Activated T-cell treated with anti-CD3 and anti-CD28 coated beads, Interleukin-2, amount 50 U/mL, for 24 hours (primary cell): Measurements from ENCODE around the gene RBFOX1.

Source experiments
- DNase-seq: peaks from one replicate; pipeline ENCODE4 v3.0.0-alpha.2; 2020
- H3K27ac Mint-ChIP-seq: 2 replicates; pipeline ENCODE4 v1.8.0; 2020; ENCODE audit warnings: mild to moderate bottlenecking, mixed read lengths
- H3K27me3 Mint-ChIP-seq: 2 replicates; pipeline ENCODE4 v1.8.0; 2020; ENCODE audit warnings: mixed read lengths
- H3K36me3 Mint-ChIP-seq: 2 replicates; pipeline ENCODE4 v1.8.0; 2020; ENCODE audit warnings: low read depth, mixed read lengths
- H3K4me1 Mint-ChIP-seq: 2 replicates; pipeline ENCODE4 v1.8.0; 2020; ENCODE audit warnings: low read depth, mixed read lengths
- H3K4me3 Mint-ChIP-seq: 2 replicates; pipeline ENCODE4 v1.8.0; 2020; ENCODE audit warnings: mild to moderate bottlenecking, moderate library complexity, mixed read lengths
- H3K9me3 Mint-ChIP-seq: 2 replicates; pipeline ENCODE4 v1.8.0; 2020; ENCODE audit warnings: mixed read lengths

RBFOX1 gene

GRCh38 chr16:7319514-7319913, 13.1 kb upstream of the RBFOX1 start:
- Mint-ChIP-seq H3K9me3 (peaks cover 12% of the 10 kb centered on the region), H3K27me3 (no peaks in the 10 kb centered on the region), H3K36me3 (no peaks in the 10 kb centered on the region)

DNA sequence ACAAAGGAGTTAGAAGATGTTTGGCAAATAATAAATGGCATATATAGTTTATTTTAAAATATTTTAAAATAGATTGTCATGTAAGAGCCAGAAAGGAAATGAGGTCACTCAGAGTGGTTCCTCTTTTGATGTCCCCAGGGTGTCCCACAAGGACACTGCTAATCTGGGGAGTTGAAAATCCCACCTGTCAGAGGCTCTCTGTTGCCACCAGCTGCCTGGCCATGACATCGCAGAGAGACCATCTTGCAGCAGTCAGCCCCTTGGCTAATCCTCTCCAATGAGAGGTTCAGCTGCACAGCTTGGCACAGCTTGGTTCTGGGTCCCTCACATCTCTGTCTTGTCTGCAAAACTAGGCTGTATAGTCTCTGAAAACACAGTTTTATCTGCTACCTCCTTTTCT, 11.0 kb upstream of the RBFOX1 start:
- no peaks in the 10 kb centered on the region for H3K4me1 Mint-ChIP-seq
- no peaks in the 10 kb centered on the region for H3K27me3 Mint-ChIP-seq
- H3K36me3 Mint-ChIP-seq: no peaks in the 10 kb centered on the region
- DNase-seq: no peak
- peaks cover 15% of the 10 kb centered on the region for H3K9me3 Mint-ChIP-seq
- no peak overlapping the region for H3K27ac Mint-ChIP-seq
- H3K4me3 Mint-ChIP-seq: no peak overlapping the region

More at GRCh38 chr16:7319514-7319913, 13.1 kb upstream of the RBFOX1 start:
- no peak overlapping the region for H3K27ac Mint-ChIP-seq
- no peak for DNase-seq
- no peaks in the 10 kb centered on the region for H3K4me1 Mint-ChIP-seq
- H3K4me3 Mint-ChIP-seq: no peak overlapping the region

- no peaks in the 10 kb centered on the region for H3K27me3 Mint-ChIP-seq
- DNase-seq: no peak
- H3K9me3 Mint-ChIP-seq: peaks cover 21% of the 10 kb centered on the region
- no peak overlapping the region for H3K4me3 Mint-ChIP-seq
- no peaks in the 10 kb centered on the region for H3K36me3 Mint-ChIP-seq
- no peak overlapping the region for H3K27ac Mint-ChIP-seq
- H3K4me1 Mint-ChIP-seq: no peaks in the 10 kb centered on the region
Observed at GRCh38 chr16:7324321-7324720, 8.3 kb upstream of the RBFOX1 start.

- no peak for DNase-seq
- Mint-ChIP-seq H3K27ac (no peak overlapping the region), H3K4me1 (no peaks in the 10 kb centered on the region), H3K36me3 (no peaks in the 10 kb centered on the region), H3K9me3 (peaks cover 18% of the 10 kb centered on the region), H3K4me3 (no peak overlapping the region), H3K27me3 (no peaks in the 10 kb centered on the region)
Observed at GRCh38 chr16:7325834-7326233, 6.8 kb upstream of the RBFOX1 start.

DNA sequence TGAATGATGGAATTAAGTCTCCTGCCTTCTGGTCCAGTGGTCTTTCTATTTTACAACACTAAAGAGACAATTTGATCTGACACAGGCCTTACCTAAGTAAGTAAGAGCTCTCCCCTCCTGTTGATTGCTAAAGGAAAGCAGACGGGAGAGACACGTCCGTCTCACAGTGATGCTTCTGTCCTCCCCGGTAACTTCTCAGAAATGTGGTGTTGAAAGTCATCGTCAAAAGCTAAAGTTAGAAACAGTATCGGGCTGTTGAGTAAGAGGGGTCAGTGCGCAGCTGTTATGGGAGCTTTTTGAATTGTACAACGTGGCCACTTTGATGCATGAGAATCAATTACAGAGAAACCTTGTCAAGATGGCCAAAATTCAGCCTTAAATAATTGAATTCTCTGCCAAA, 1.9 kb upstream of the RBFOX1 start:
- Mint-ChIP-seq H3K4me1 (no peaks in the 10 kb centered on the region), H3K27me3 (no peaks in the 10 kb centered on the region), H3K36me3 (no peaks in the 10 kb centered on the region), H3K27ac (no peak overlapping the region), H3K4me3 (no peak overlapping the region), H3K9me3 (peaks cover 8% of the 10 kb centered on the region)
- no peak for DNase-seq

DNA sequence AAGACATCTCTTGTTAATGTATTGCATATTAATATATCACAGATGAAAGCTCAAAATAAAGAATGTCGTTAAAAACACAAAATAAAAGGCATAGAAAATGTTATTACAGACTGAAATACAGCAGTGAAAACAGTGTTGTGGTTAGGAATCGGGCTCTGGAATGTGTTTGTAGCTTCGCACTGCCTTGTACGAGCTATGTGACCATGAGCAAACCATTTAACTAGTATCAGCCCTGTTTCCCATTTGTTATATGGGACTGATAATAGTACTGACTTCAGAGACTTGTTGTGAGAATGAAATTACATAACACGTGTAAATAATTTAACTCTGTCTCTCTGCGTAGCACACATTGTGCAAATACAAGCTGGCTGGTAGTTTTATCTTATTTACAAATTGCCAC, 648 bp upstream of the RBFOX1 start:
- Mint-ChIP-seq H3K9me3 (peaks cover 11% of the 10 kb centered on the region), H3K27ac (no peak overlapping the region), H3K27me3 (no peaks in the 10 kb centered on the region), H3K4me1 (no peaks in the 10 kb centered on the region), H3K4me3 (no peak overlapping the region), H3K36me3 (no peaks in the 10 kb centered on the region)
- no peak for DNase-seq

- Mint-ChIP-seq H3K9me3 (peaks cover 13% of the 10 kb centered on the region), H3K4me1 (no peaks in the 10 kb centered on the region), H3K27ac (no peak overlapping the region), H3K36me3 (no peaks in the 10 kb centered on the region), H3K27me3 (no peaks in the 10 kb centered on the region), H3K4me3 (no peak overlapping the region)
- no peak for DNase-seq
Observed at GRCh38 chr16:7333180-7333725, 608 bp downstream of the RBFOX1 start.

DNA sequence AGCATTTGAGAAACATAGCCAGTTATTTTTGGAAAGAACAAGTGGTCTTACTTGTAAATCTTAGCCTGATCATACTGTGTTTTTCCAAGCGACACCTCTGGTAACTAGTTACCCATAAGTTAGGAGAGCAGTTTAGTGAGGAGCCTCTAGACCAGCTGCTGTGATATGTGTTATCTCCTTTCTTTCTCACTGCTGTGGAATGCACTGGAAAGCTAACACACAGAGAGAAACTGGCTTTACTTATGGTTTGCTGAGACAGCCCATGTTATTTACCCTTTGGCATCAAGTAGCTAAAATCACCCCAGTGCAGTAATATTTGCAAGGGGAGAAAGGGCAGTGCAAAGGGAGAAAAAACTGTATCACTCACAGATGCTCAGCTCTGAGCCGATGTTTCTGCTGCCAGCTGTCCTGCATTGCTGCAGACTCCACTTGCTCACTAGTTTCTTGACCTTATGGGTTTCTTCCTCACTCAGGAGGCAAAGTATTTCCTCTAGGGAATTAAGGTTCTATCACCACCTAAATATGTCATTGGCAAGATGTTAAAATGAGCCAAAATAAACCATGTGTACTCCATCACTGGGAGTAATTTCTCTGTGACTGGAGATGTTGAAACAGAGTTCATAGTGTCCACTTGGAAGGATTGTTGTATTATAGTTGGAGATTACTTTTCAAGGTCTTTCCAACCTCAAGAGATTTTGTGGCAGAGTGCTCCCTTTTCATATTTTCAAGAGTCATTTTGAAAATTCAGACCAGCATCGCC, 2.3 kb downstream of the RBFOX1 start:
- H3K4me1 Mint-ChIP-seq: no peaks in the 10 kb centered on the region
- no peaks in the 10 kb centered on the region for H3K36me3 Mint-ChIP-seq
- no peak overlapping the region for H3K4me3 Mint-ChIP-seq
- no peaks in the 10 kb centered on the region for H3K27me3 Mint-ChIP-seq
- H3K9me3 Mint-ChIP-seq: peaks cover 12% of the 10 kb centered on the region
- no peak overlapping the region for H3K27ac Mint-ChIP-seq
- DNase-seq: no peak

- no peak overlapping the region for H3K4me3 Mint-ChIP-seq
- no peak overlapping the region for H3K27ac Mint-ChIP-seq
- no peak for DNase-seq
- no peaks in the 10 kb centered on the region for H3K27me3 Mint-ChIP-seq
- H3K4me1 Mint-ChIP-seq: no peaks in the 10 kb centered on the region
- H3K36me3 Mint-ChIP-seq: no peaks in the 10 kb centered on the region
- H3K9me3 Mint-ChIP-seq: peaks cover 12% of the 10 kb centered on the region
Observed at GRCh38 chr16:7335991-7336634, 3.5 kb downstream of the RBFOX1 start.

DNA sequence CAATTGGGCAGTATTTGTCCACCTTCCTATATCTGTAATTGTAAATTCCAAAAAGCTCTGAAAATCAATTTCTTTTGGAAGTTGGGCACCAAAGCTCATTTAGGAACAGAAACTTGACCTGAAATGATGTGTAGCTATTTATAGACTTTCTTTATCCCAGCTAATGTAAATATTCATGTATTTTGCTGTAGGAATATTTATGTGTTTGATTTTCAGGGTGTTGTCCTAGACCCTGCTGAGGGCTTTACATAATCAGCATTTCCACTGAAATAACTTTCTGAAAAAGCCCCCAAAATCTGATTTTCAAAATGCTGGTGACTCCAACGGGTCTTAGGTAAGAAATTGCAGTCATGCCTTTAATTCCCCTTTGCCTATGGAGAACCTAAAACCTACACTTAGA, 4.1 kb downstream of the RBFOX1 start:
- Mint-ChIP-seq H3K27me3 (no peaks in the 10 kb centered on the region), H3K27ac (no peak overlapping the region), H3K4me1 (no peaks in the 10 kb centered on the region), H3K4me3 (no peak overlapping the region), H3K9me3 (peaks cover 12% of the 10 kb centered on the region), H3K36me3 (no peaks in the 10 kb centered on the region)
- DNase-seq: no peak

DNA sequence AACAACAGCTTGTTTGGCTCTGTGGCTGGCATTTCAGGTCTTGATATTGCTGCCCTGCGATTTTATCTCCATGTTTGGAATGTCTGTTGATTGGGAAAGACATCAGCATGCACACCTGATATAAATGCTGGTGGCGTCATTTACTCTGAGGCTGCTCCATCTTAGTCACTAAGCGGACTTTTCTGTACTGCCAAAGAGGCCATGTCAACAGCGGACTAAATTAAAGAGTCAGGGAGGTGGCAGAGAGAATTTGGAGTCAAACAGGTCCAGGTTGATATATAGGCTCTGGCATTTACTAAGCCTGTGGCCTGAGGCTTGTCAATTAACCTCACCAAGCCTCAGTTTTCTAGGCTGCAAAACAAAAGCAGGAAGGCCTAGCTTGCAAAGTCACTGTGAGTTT, 6.2 kb downstream of the RBFOX1 start:
- H3K4me3 Mint-ChIP-seq: no peak overlapping the region
- H3K9me3 Mint-ChIP-seq: peaks cover 18% of the 10 kb centered on the region
- no peaks in the 10 kb centered on the region for H3K4me1 Mint-ChIP-seq
- no peak for DNase-seq
- no peak overlapping the region for H3K27ac Mint-ChIP-seq
- no peaks in the 10 kb centered on the region for H3K27me3 Mint-ChIP-seq
- no peaks in the 10 kb centered on the region for H3K36me3 Mint-ChIP-seq

DNA sequence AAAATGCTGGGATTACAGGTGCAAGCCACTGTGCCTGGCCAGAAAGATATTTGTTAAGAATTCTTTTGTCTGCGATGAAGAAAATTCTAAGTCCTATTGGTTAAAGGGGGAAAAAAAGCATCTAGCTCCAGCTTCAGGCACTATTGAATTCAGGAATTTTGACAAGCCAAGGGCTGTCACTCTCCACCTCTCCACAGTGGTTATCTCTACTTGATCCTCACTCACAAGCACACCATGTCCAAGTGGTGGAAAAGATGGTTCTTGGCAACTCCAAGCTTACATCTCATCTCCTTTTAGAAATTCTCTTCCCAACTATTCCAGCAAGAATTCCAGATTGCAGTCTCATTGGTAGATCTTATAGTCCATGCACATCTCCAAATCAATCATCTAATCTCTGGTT, 7.1 kb downstream of the RBFOX1 start:
- Mint-ChIP-seq H3K4me3 (no peak overlapping the region), H3K36me3 (no peaks in the 10 kb centered on the region), H3K27me3 (no peaks in the 10 kb centered on the region), H3K4me1 (no peaks in the 10 kb centered on the region), H3K27ac (no peak overlapping the region), H3K9me3 (peaks cover 18% of the 10 kb centered on the region)
- no peak for DNase-seq

GRCh38 chr16:7340938-7341337, 8.3 kb downstream of the RBFOX1 start:
- Mint-ChIP-seq H3K4me3 (no peak overlapping the region), H3K4me1 (no peaks in the 10 kb centered on the region), H3K9me3 (peaks cover 18% of the 10 kb centered on the region), H3K36me3 (no peaks in the 10 kb centered on the region), H3K27me3 (no peaks in the 10 kb centered on the region), H3K27ac (no peak overlapping the region)
- no peak for DNase-seq

GRCh38 chr16:7342598-7342997, 10.0 kb downstream of the RBFOX1 start:
- no peaks in the 10 kb centered on the region for H3K4me1 Mint-ChIP-seq
- DNase-seq: no peak
- no peaks in the 10 kb centered on the region for H3K36me3 Mint-ChIP-seq
- H3K27ac Mint-ChIP-seq: no peak overlapping the region
- no peak overlapping the region for H3K4me3 Mint-ChIP-seq
- no peaks in the 10 kb centered on the region for H3K27me3 Mint-ChIP-seq
- peaks cover 15% of the 10 kb centered on the region for H3K9me3 Mint-ChIP-seq

- DNase-seq: no peak
- H3K4me1 Mint-ChIP-seq: no peaks in the 10 kb centered on the region
- no peaks in the 10 kb centered on the region for H3K36me3 Mint-ChIP-seq
- peaks cover 15% of the 10 kb centered on the region for H3K9me3 Mint-ChIP-seq
- H3K4me3 Mint-ChIP-seq: no peak overlapping the region
- H3K27ac Mint-ChIP-seq: no peak overlapping the region
- H3K27me3 Mint-ChIP-seq: no peaks in the 10 kb centered on the region
Observed at GRCh38 chr16:7343243-7343642, 10.6 kb downstream of the RBFOX1 start.
